ENCODE measurements around the gene SMYD1. TPM values are rescaled to one million over a fixed set of nuclear protein-coding genes. Genes with fewer than 3 reads are reported as not detected.

Gene SMYD1
- total RNA-seq, 1 donor from 2014 or later: not detected

DNA sequence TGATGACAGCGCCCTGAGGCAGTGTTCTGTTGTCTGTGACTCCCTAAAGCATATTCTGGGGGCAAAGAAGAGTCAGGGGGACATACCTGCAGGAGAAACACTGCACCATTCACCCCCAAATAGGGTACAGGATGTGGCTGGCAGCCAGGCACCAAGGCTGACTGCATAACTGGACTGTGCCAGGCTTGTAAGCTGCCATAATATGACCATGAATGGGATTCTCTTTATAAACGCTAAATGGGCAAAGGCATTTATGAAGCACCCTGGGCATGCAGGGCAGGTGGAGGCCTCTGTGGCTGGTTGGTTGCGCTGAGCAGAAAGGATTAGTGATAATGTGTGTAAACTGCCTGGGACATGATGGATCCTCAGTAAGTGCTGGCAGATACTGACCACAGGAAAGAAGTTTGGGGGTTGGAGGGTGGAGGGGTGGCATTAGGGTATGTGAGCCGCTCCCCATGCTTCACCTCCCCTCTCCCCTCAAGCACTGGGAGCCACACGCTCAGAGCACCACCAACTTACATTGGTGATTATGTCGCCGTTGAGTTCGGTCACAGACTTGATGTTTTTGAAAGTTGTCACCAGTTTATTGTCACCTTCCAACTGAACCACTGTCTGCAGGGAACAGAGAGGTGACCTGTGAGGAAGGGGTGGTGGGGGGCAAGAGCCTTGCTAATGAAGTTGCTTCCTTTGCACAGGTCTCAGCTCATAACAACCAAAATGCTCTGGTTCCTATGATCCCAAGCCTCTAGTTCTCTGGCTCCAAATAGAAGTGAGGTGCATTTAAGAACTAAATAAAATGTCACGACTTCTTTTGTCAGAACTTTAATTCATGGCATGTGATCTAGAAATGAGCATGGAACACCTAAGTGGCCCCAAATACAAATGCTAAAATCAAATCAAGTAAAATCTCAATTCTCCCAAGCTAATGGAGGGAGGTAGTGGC lies 56.6 kb downstream of the SMYD1 start:
- ATAC-seq: no peak

DNA sequence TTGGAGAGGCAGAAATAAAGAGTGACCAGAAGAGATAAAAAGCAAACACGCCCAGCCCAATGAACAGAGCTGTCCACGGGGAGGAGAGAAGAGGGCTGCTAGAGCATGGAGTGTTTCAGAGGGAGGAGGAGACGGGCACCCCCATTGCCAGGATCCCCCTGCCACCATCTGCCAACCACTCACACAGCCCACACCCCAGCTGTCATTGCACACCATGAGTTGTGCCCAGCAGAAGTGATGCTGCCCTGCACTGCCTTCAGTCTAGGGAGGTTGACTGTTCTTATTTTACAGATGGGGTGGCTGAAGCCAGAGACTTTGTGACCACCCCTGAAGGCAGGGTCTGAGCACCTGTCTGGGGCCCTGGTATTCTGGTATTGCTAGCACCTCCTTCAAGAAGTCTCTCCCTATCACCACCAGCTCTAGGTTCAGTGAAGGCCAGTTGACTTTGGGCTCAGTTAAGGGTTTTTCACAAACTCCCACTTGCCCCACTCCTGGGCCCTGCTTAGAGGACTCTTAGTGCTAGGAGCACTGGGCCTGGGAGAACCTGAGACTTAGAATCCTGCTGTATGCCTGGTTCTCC lies 57.8 kb downstream of the SMYD1 start:
- ATAC-seq: no peak

DNA sequence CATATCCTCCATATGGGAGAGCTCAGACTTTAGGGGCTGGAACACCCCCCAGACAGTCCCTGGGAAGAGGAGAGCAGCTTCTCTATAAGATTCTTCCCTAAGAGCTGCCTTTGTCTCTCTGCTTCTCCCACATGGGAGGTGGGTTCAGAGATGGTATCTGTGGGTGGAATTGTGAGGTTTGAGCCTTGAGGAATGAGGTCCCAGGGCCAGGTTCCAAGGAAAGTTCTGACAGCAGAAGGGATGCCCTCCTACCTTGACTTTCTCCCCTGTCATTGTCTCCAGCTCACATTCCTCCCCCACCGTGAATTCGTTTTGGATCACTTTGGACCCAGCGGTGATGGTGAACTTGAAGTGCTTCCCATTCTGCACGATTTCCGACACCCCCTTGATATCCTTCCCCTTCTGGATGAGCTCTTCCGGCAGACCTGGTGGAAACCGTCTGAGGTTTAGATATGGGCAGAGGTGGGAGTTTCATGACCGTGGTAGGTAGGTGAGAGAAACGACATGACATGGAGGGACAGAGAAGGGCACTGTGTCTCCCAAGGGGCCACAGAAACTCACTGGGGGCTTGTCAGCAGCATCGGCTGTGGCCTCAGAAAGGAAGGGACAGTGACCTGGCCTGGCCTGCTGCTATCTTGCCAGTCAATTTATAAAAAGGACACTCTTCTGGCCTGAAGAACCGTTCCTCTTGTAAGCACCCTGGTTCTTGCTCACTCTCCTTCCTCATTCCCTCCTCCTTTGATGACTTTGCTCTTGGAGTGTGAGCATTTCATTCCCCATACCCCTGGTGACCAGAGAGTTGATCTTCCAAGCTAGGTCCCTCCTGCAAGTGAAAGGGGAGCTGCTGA lies 58.5 kb downstream of the SMYD1 start:
- ATAC-seq: no peak

DNA sequence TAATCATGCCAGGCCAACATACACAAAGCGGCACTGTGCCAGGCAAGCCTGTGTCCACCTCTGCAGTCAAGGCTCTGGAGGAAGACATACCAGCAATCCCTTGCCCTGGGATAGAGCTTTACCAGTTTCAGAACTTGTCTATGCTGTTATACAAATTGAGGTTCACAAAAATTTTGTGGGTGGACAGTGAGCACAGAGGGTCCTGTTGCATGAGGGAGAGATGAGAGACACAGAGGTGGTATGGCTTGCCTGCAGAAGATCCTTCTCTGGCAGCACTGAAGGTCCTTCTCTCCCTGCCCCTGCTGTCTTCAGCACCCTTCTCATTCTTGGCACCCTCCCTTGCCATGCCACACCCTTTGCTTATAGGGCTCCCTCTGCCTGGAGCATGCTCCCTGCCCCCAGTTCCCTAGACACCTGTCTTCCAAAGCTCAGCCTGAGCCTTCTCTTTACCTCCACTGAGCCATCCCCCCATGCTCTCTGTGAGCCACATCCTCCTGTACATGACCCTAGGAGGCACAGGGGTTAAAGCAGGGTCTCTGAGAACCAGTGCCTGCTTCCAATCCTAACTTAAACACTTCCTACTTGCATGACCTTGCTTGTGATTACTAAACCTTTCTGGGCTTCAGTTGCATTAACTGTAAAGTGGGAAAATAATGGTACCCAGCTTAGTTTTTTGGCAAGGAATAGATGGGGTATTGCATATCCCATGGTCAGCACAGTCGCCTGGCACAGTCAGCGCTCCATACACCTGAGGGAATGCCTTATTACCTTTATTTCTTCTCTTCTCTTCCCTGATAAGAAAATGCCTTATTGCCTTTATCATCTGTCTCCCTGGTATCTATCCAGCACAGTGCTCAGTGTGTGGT lies 59.4 kb downstream of the SMYD1 start:
- ATAC-seq: no peak

DNA sequence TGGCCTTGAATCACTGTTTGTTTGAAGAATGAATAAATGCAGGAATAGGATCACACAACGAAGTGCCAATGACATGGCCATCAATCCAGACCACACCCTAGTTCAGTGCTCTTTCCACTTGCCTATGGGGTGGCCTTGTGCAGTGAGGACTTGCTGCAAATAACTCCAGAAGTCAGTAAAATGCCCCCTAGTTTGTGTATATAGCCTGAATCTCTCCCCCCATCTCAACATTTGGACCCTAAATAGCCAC lies 59.9 kb downstream of the SMYD1 start:
- no peak for ATAC-seq

DNA sequence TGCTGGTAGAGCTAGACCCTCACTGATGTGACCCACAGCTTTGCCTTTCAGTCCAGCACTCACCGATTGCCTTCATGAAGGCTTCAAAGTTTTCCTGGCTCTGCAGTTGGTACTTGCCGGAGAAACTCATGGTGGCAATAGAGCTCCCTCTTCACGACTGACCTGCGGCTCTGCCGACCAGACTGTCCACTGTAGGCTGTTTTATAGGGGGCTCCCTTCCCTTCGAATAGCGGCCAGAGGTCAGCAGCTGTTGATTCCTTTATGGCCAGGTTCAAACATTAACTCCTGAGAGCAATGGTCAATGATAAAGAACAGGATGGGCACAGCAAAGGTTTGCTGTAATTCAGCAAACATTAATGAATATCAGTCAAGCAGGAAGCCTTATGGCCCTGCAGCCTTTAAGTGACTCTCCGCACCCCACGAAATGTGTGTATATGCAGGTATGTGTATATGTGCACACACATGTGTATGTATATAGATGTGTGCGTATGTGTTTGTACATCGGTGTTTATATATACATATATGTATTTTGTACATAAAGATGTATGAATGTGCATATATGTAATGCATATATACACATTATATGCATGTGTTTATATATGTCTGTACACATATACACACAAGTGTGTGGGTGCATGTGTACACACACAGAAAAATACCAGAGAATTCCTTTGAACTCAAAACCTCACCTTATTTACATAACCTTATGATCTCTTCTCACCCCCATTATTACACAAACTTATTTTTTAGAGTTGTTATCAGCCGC lies 60.4 kb downstream of the SMYD1 start, which contains the start of gene FABP1:
FABP1 (minus strand) TSS at position 175 of the 766 bp plus-strand sequence; CDS start at position 130, 45 bp downstream.
- ATAC-seq: no peak

DNA sequence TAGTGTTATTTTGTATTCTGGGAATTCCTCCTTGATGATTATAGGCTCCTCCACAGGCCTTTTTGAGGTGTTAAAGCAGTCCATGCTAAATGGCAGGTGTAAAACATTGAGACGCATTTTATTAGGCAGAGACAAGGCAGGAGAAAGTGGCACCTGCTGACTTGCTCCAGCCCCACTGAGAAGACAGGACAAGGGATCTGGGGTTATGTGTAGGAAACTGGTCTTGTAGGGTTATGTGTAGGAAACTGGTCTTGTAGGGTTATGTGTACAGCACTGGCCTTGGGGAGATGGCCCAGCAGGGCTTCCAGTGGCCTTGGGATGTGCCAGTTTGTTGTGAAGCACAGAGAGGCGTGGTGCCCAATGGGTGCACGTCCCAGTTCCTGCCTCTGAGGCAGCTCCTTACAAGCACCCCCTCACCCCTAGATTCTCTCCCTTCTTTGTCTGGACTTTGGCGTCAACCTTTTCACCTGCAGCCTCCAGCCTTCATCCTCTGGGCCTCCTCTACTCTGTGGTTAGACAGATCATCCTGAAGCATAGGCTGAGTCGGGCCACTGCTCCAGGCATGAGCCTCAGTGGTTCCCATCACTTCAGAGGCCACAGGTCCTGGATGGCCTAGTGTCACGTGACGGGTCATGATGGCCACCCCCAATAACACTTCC lies 61.2 kb downstream of the SMYD1 start:
- ATAC-seq: no peak

DNA sequence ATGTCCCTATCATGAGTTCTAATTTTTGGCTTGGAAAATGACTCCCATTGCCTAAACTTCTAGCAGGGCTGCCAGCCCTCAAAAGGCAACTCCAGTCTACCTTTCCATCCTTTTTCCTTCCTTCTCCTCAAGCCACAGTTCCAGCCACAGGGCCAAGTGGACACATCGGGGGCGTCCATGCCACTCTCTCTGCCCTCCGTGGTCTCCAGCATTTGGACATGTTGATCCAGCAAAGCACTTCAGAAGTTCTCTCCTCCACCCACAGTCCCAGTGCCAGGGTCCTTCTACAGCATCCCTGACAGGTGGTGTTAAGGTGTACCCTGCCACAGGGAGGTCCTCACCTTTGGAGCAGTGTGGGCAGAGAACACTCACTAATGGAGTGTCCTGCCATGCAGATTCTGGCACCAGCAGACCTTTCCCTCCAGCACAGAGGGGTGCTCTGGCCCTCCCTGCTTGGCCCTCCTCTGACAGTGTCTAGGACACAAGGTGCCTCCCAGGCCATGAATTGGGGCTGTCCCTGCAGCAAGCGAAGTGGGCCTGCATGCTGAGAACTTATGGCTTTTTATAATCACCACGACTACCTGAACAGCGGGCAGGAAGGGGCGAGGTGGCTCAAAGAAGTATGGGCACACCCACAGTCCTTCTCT lies 61.8 kb downstream of the SMYD1 start:
- ATAC-seq: no peak

DNA sequence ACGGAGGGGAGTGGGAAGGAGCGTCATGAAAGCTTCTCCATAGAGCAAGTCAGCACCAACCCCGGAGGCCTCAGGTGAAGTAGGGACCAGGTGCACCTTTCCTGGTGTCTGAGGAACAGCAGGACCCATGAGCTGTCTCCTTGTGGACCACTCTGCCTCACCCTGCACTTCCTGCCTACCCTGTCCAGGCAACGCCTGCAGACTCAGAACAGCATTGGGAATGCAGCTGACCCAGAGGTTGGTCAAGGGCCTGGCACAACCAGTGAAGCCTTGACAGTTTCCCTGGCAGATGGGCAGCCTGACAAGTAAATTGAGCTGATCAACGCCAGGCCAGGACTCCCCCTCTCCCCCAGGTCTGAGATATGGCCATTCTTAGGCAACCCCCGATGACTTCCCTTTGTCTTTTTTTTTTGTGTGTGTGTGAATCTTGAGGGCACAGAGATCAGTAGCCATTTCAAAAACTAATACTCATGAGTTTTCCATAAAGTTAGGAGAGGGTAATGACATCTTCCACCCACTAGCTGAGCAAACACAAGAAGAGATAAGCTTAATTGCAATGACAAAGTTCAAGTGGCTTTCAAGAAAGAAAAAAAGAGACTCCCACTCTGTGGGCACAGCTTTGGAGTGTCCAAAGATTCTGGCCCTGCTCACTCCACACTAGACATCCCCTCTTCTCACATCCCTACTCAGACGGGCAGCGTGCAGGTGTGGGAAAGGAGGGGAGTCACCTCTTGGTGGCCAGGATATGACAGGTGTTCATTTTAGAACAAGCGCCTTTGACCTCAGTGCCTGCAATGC lies 63.8 kb downstream of the SMYD1 start:
- no peak for ATAC-seq

DNA sequence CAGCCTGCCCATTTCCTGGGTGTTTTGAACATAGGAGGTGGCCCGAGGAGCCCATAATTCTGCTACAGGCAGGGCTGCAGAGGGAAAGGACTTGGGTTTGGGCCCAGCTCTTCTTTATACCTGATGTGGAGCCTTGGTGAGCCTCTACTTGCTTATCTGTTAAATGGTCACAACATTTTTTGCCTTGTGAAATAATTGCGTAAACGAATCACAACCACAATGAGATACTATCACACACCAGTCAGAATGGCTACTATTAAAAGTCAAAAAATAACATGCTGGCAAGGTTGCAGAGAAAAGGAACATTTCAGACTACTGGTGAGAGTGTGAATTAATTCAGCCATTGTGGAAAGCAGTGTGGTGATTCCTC lies 64.4 kb downstream of the SMYD1 start:
- ATAC-seq: no peak

DNA sequence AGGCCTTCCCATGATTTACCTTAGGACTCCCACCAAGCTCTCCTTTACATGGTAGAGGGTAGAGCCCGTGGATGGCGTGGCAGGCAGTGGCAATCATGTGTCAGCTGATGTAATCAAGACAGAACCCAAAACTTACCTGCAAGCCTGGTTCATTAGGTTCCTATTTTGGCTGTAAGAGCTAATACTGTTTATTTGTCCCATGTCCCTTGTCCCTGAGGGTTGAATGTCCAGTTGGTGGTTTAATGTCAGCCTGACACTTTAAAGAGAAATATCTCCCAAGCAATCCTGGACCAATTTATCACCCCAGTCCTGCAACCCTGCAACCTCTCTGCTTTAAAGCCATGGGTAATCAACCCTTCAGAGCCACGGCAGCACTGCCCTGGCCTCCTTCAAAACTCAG lies 66.2 kb downstream of the SMYD1 start:
- no peak for ATAC-seq

DNA sequence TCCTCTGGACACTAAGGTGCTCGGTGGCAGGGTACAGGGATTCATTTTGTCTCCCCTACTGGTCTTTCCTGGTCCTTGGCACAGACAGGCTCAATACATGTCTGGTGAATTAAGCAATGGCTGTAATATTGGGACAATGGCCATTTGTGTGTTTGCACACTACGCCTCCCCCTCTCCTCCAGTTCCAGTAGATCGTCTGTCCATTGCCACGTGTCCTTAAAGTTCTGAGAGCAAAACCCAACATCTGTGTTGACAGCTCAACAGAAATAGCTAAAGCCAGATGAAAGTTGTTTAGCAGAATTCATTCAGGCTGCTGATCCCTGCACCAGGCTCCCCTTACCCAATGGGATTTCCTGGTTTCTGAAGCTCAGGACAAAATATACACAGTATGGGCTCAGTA lies 69.2 kb downstream of the SMYD1 start:
- ATAC-seq: no peak

DNA sequence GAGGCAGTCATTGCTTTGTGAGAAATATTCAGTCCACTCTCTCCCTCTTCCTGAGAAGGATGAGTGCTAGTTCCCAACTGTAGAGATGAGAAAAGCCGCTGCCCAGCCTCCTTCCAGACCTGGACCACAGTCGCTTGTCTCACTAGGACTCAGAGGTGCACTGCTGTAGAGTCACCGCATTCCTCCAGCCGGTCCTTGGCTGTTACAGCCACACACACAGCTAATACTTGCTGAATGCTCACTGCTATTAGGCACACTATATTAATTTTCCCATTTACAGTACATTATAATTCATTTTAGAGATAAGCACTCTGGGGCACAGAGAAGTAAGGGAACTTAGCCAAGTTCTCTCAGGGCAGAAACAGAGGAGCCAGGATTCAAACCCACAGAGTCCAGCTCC lies 70.2 kb downstream of the SMYD1 start:
- no peak for ATAC-seq

DNA sequence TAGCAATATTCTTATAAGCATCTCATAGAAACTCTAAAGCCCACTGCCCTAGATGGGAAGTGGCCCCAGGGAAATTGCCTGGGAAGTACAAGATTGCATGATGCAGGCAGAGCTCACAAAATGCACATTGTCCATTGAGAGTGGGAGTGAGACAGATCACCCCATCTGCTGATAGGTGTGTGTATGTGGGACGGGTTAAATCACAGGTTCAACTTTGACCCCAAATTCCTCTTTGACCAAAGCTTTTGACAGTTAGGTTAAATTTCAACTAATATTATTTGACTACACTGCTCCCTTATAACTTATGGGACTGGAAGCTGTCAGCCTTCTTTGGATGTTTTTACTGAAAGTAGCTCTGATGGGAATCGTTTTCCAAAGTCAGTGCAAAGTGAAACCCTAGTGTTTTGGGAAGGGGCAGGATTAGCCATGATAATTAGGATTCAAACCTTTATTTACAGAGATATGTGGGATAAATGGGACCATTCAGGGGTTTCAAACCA lies 71.6 kb downstream of the SMYD1 start:
- no peak for ATAC-seq

DNA sequence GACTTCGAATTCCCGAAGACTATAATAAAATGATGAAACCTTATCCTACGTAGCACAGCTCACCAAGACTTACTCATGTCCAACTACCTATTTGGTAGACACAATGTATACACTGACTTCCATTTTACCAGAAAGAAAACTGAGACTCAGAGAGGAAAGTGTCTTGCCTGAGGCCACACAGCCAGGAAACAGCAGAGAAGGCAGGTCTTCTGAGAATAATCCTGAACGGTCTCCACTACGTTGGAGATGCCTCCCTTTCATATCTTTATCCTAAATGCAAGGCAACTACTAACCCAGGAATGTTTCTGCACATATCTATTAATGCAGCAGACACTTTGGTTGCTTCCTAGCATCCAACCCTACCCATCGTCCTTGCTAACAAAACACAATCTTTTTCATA lies 72.2 kb downstream of the SMYD1 start:
- no peak for ATAC-seq

DNA sequence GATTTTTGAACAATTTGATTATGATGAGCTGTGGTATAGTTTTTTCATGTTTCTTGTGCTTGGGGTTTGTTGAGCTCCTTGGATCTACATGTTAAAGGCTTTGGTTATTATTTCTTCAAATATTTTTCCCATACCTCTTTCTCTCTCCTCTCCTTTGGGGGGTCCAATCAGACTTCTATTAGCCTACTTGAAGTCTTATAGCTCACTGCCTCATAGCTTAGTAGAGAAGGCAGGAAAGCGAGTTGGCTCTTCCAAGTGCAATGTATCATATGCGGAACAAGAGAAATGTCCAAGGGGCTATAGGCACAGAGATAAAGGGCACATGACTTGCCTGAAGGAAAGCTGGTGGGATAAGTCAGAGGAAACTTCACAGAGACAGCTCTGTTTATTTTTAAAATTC lies 74.3 kb downstream of the SMYD1 start:
- ATAC-seq: no peak

DNA sequence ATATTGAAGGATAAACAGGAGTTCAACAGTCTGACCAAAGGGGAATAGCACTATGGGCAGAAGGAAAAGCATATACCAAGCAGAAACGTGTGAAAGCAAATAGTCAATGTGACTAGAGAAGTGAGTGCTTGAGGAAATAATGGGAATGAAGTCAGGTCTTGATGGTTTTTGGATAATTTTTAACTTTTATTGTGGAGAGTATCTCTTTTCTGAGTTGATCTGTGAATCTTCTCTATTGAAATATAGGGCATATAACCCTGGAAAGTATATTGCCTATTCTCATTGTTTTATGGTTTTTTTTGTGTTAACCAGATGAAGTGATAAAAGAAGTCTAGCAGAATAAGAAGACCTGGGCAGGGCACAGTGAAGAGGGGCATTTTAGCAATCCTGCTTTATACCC lies 76.6 kb downstream of the SMYD1 start:
- no peak for ATAC-seq

DNA sequence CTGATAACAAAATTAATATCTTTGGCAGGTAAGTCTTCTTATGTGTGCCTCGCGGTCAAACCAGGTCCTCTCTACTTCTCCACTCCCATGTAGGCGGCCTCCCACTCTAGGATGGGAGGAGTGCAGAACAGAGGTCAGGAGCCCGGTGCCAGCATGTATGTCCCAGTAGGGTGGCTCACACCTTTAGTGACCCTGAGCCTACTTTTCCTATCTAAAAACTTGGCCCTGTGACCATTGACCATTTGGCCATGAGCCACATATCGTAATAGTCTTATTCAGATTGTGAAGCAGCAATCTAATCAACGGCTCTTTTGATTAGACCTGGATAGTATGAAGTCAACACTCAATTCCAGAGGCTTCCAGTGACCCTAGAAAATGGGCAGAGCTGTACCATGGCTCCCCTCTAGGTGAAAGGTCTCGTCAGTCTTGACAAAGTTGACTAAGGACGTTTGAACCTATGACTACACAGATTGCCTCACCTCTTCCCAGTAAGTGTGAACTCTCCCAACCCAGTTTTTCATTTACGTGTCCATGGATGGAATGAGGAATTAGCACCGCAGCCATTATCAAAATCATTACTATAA lies 77.4 kb downstream of the SMYD1 start:
- no peak for ATAC-seq

DNA sequence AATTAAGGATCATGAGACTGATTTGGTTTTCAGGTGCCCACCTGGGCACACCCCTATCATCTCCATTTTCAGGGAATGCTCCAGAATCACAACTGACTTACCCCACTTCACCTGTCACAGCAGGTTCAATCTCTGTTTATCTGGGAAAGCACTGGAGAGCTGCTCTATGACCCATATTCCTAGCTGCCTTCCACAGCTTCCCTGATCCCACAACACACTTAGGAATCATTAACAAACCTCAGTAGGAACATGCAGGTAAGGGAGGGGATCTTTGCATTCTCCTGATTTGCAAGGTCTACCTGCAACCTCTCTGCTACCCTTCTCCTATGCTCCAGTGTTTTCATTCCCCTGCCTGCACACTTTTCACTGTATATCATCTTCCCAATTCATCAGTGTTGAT lies 79.0 kb downstream of the SMYD1 start:
- ATAC-seq: no peak
